Measurements from ENCODE around the gene PLD3.

- no peak for TF ChIP-seq CTCF (conservative IDR thresholded peaks at IDR 0.05; ENCODE audit: low read length)
- TF ChIP-seq EZH2phosphoT487 (IDR thresholded peaks at IDR 0.05; ENCODE audit: borderline replicate concordance, low read depth, low read length), result no peak
Measured at GRCh38 chr19:40348125-40348913, at the start of gene PLD3, which contains the start of gene C19orf47.
